ENCODE measurements around the gene NRXN3.

NRXN3 gene

GRCh38 chr14:78173346-78174035, 3.3 kb downstream of the NRXN3 start:
- no peak for DNase-seq (ENCODE audit: low read depth)

- DNase-seq (ENCODE audit: low read depth), result no peak
Measured at GRCh38 chr14:78175412-78175811, 5.2 kb downstream of the NRXN3 start.

GRCh38 chr14:78178071-78178470, 7.9 kb downstream of the NRXN3 start:
- no peak for DNase-seq (ENCODE audit: low read depth)

- DNase-seq (ENCODE audit: low read depth), result no peak
Measured at GRCh38 chr14:78178971-78179370, 8.8 kb downstream of the NRXN3 start.

GRCh38 chr14:78181270-78181669, 11.1 kb downstream of the NRXN3 start:
- DNase-seq (ENCODE audit: low read depth), result no peak

GRCh38 chr14:78182722-78183121, 12.5 kb downstream of the NRXN3 start:
- no peak for DNase-seq (ENCODE audit: low read depth)

- no peak for DNase-seq (ENCODE audit: low read depth)
Measured at GRCh38 chr14:78184157-78184556, 14.0 kb downstream of the NRXN3 start.

GRCh38 chr14:78186277-78186676, 16.1 kb downstream of the NRXN3 start:
- DNase-seq (ENCODE audit: low read depth), result no peak

- no peak for DNase-seq (ENCODE audit: low read depth)
Measured at GRCh38 chr14:78188882-78189281, 18.7 kb downstream of the NRXN3 start.

- no peak for DNase-seq (ENCODE audit: low read depth)
Measured at GRCh38 chr14:78195431-78195830, 25.3 kb downstream of the NRXN3 start.

GRCh38 chr14:78196323-78196722, 26.1 kb downstream of the NRXN3 start:
- DNase-seq (ENCODE audit: low read depth), result no peak

GRCh38 chr14:78197051-78197450, 26.9 kb downstream of the NRXN3 start:
- DNase-seq (ENCODE audit: low read depth), result no peak

GRCh38 chr14:78202163-78202562, 32.0 kb downstream of the NRXN3 start:
- DNase-seq (ENCODE audit: low read depth), result no peak

- no peak for DNase-seq (ENCODE audit: low read depth)
Measured at GRCh38 chr14:78202976-78203375, 32.8 kb downstream of the NRXN3 start.

- DNase-seq (ENCODE audit: low read depth), result no peak
Measured at GRCh38 chr14:78207414-78207813, 37.2 kb downstream of the NRXN3 start.

- no peak for DNase-seq (ENCODE audit: low read depth)
Measured at GRCh38 chr14:78220273-78220672, 50.1 kb downstream of the NRXN3 start.

GRCh38 chr14:78222746-78223145, 52.6 kb downstream of the NRXN3 start:
- no peak for DNase-seq (ENCODE audit: low read depth)

- DNase-seq (ENCODE audit: low read depth), result no peak
Measured at GRCh38 chr14:78227248-78228077, 57.3 kb downstream of the NRXN3 start.

GRCh38 chr14:78228702-78229327, 58.6 kb downstream of the NRXN3 start:
- DNase-seq (ENCODE audit: low read depth), result no peak

GRCh38 chr14:78232231-78233000, 62.2 kb downstream of the NRXN3 start:
- no peak for DNase-seq (ENCODE audit: low read depth)

GRCh38 chr14:78238141-78238540, 68.0 kb downstream of the NRXN3 start:
- DNase-seq (ENCODE audit: low read depth), result no peak

GRCh38 chr14:78240567-78240966, 70.4 kb downstream of the NRXN3 start:
- no peak for DNase-seq (ENCODE audit: low read depth)
